Heart left ventricle (tissue), 16 donors: ENCODE measurements around the gene GEN1. TPM values are rescaled to one million over a fixed set of nuclear protein-coding genes. Genes with fewer than 3 reads are reported as not detected.

Experiments
- ATAC-seq, 4 donors: fragments of 200-7000 bp; cut with Tn5 transposase; one replicate each; pipeline ENCODE4 v1.9.1; 2020 to 2022; ENCODE audit warnings: moderate library complexity in 4 of 4, mild to moderate bottlenecking in 3 of 4, moderate number of reproducible peaks in 1 of 4
- DNase-seq, 5 donors: peaks; one replicate each; pipeline ENCODE4 v3.0.0-alpha.2; 2020
- H3K27ac ChIP-seq, 12 donors: fragments of 200-600 bp; sonication (generic) in 4 of 12; one replicate each; pipeline versions ENCODE4 v1.5.0 to v1.8.0; 2016 to 2022; ENCODE audit warnings: mild to moderate bottlenecking in 2 of 12
- H3K27me3 ChIP-seq, 9 donors: fragments of 200-600 bp; sonication (generic) in 2 of 9; one replicate each; pipeline versions ENCODE4 v1.5.1 to v1.8.0; 2016 to 2022; ENCODE audit warnings: mild to moderate bottlenecking in 3 of 9
- H3K36me3 ChIP-seq, 9 donors: fragments of 200-600 bp; sonication (generic) in 2 of 9; one replicate each; pipeline versions ENCODE4 v1.5.0 to v1.8.0; 2018 to 2022; ENCODE audit warnings: mild to moderate bottlenecking in 2 of 9
- H3K4me1 ChIP-seq, 12 donors: fragments of 200-600 bp; sonication (generic) in 4 of 12; one replicate each; pipeline versions ENCODE4 v1.5.0 to v1.8.0; 2016 to 2022; ENCODE audit warnings: mild to moderate bottlenecking in 3 of 12
- H3K4me3 ChIP-seq, 12 donors: fragments of 200-600 bp; sonication (generic) in 4 of 12; one replicate each; pipeline versions ENCODE4 v1.5.0 to v1.8.0; 2017 to 2022; ENCODE audit warnings: mild to moderate bottlenecking in 9 of 12, moderate library complexity in 4 of 12
- H3K9me3 ChIP-seq, 12 donors: fragments of 200-600 bp; sonication (generic) in 4 of 12; one replicate each; pipeline versions ENCODE4 v1.5.0 to v1.8.0; 2016 to 2022; ENCODE audit warnings: mild to moderate bottlenecking in 1 of 12
- POLR2A ChIP-seq, 2 donors: fragments of 450-650 bp; IDR thresholded peaks; one replicate each; pipeline ENCODE4 v1.6.1; 2017; ENCODE audit warnings: antibody characterized with exemption in 2 of 2, mild to moderate bottlenecking in 2 of 2, moderate library complexity in 2 of 2
- WGBS, 4 donors: extraction: QIAGEN DNeasy Blood & Tissue Kit in 2 of 4; methylation state at CpG; one replicate each; pipeline versions ENCODE4 v1.1.5 to v1.1.7; 2013 to 2018; 5-methylcytosine and 5-hydroxymethylcytosine counted together
- intact Hi-C, 10 donors: fragments of 100-400 bp; cut with DNase I; formaldehyde crosslinking; loops; one replicate each; pipeline versions ENCODE4 v1.11.1 to v1.14.2; 2022
- polyA plus RNA-seq, 2 donors: library from polyadenylated mRNA; stranded (reverse); fragments of 200-250 nt; gene quantifications; one replicate each; pipeline ENCODE4 v1.2.3, GENCODE V29; 2013
- total RNA-seq, 9 donors: library from RNA; depleted of rRNA in 2 of 9; stranded (reverse); fragments of >200 nt in 2 of 9; fragmentation: NEBNext Ultra II Directional in 3 of 9; extraction: Animal tissue kit (Norgen Biotek cat#: 25700) in 3 of 9; gene quantifications; one replicate each; pipeline versions ENCODE4 v1.1.0 to v1.2.4, GENCODE V29; 2016 to 2023
- TF ChIP-seq, protein P1 (sequence below), 12 donors: fragments of 200-600 bp; sonication (generic) in 4 of 12; IDR thresholded peaks; one replicate each; pipeline versions ENCODE4 v1.5.0 to v1.8.0; 2018 to 2022; ENCODE audit warnings: antibody characterized with exemption in 12 of 12, mild to moderate bottlenecking in 5 of 12
- donor health status: ischemic (EF 13 %, LVEDD 7.1; RV severe dilation, severe dysfunction).
- donor health status: healthy with polysubstance abuse.
- donor health status: DM: no; HTN: yes; CAD: no.
- donor health status: DM: no; HTN: no; CAD: no.
- donor health status: ischemic (EF 25% LVEDD 6.9; RV normal size, moderate dysfunction).
- donor health status: ischemic (EF 25% LVEDD 5.7; RV mildly dilated, moderate dysfunction).
- donor health status: healthy.
- donor health status: DM: yes; HTN: yes; CAD: no.
- donor health status: ischemic (EF 35%, LVEDD 5.7; RV mildly dilated, moderate dysfunction).
- donor health status: nonischemic (EF 11% LVEDD 7.7; RV severe dilation, severe dysfunction).
- donor health status: DM: yes; HTN: yes; CAD: no.
- donor health status: PGD.
- donor health status: ischemic (EF 29% LVEDD 5.4; RV normal size, mild dysfunction).
- donor health status: nonischemic (EF 23%, LVEDD 6.1; RV moderate dilation, normal function).

GEN1 gene
- total and polyA plus RNA-seq, 11 donors = 1.0 to 8.8 (median 3.0) TPM

DNA sequence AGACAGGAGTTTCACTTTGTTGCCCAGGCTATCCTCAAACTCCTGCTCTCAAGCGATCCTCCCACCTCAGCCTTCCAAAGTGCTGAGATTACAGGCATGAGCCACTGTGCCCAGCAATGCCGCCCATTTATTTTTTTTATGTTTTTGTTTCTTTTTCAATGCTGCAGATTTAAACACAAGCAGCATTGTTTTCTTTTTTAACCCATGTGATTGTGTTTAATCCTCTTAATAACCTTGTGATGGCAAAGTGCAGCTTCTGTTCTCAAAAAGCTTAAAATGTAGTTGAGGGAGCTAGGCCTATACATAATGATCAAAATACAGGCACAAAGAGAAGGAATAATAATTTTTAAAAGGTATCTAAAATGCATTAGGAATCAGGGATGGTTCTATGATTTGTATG is 73.8 kb downstream of the GEN1 start:
- intact Hi-C loops = loop anchor here in 7 of 10 donors (2.0 to 10.0 kb wide), 6 partner anchors 55 to 113 kb away; partner anchors contain the start of genes GEN1 (in 2 of the 7) and SMC6 (in 2 of the 7)
- peaks cover 0 to 16% (median 0%) of the 10 kb centered on the region in 9 donors for H3K27me3 ChIP-seq
- 94 to 97% (median 96%) methylated on average over 2 of the region's 2 CpGs for WGBS, 4 donors
- no peak overlapping the region for H3K27ac ChIP-seq
- no peak for ATAC-seq
- no peak overlapping the region for H3K4me3 ChIP-seq
- H3K4me1 ChIP-seq = peaks cover 0 to 23% (median 13%) of the 10 kb centered on the region in 12 donors
- no peak for TF ChIP-seq POLR2A (IDR thresholded peaks at IDR 0.05)
- TF ChIP-seq, protein P1, sequence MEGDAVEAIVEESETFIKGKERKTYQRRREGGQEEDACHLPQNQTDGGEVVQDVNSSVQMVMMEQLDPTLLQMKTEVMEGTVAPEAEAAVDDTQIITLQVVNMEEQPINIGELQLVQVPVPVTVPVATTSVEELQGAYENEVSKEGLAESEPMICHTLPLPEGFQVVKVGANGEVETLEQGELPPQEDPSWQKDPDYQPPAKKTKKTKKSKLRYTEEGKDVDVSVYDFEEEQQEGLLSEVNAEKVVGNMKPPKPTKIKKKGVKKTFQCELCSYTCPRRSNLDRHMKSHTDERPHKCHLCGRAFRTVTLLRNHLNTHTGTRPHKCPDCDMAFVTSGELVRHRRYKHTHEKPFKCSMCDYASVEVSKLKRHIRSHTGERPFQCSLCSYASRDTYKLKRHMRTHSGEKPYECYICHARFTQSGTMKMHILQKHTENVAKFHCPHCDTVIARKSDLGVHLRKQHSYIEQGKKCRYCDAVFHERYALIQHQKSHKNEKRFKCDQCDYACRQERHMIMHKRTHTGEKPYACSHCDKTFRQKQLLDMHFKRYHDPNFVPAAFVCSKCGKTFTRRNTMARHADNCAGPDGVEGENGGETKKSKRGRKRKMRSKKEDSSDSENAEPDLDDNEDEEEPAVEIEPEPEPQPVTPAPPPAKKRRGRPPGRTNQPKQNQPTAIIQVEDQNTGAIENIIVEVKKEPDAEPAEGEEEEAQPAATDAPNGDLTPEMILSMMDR (IDR thresholded peaks at IDR 0.05) = no peak
- H3K36me3 ChIP-seq = no peaks in the 10 kb centered on the region
- H3K9me3 ChIP-seq = no peaks in the 10 kb centered on the region
- no peak for DNase-seq

- H3K27ac ChIP-seq = no peak overlapping the region
- peak overlapping the region in 10 of 12 donors; percentile 4 to 40 (median 24) for H3K4me3 ChIP-seq
- peaks cover 0 to 16% (median 0%) of the 10 kb centered on the region in 9 donors for H3K27me3 ChIP-seq
- no peaks in the 10 kb centered on the region for H3K9me3 ChIP-seq
- TF ChIP-seq POLR2A (IDR thresholded peaks at IDR 0.05) = no peak
- TF ChIP-seq, protein P1 (IDR thresholded peaks at IDR 0.05) = peak; percentile 84 to 97 (median 92)
- 15 to 26% (median 17%) methylated on average over 19 to 37 of the region's 37 CpGs for WGBS, 4 donors
- intact Hi-C loops = loop anchor here in 8 of 10 donors (1.0 to 5.0 kb wide), 7 partner anchors 76 to 112 kb away; partner anchors contain the start of genes GEN1 (in 4 of the 8) and SMC6 (in 4 of the 8)
- DNase-seq (peak; percentile 72 to 84 (median 79)), ATAC-seq (peak; percentile 84 to 98 (median 96))
- no peaks in the 10 kb centered on the region for H3K36me3 ChIP-seq
- peaks cover 0 to 12% (median 5%) of the 10 kb centered on the region in 12 donors for H3K4me1 ChIP-seq
Measured at GRCh38 chr2:17830053-17831034, 76.4 kb downstream of the GEN1 start.

- H3K36me3 ChIP-seq = no peaks in the 10 kb centered on the region
- peaks cover 0 to 13% (median 4%) of the 10 kb centered on the region in 12 donors for H3K4me1 ChIP-seq
- H3K27me3 ChIP-seq = peaks cover 0 to 8% (median 0%) of the 10 kb centered on the region in 9 donors
- no peak overlapping the region for H3K27ac ChIP-seq
- 30 to 89% (median 79%) methylated on average over 2 of the region's 2 CpGs for WGBS, 4 donors
- ATAC-seq = no peak
- intact Hi-C loops = no loop called here
- no peak for DNase-seq
- H3K9me3 ChIP-seq = no peaks in the 10 kb centered on the region
- TF ChIP-seq, protein P1 (IDR thresholded peaks at IDR 0.05) = no peak
- TF ChIP-seq POLR2A (IDR thresholded peaks at IDR 0.05) = no peak
- H3K4me3 ChIP-seq = no peak overlapping the region
Measured at GRCh38 chr2:17835516-17835915, 81.6 kb downstream of the GEN1 start.

Other genes starting within 250 kb of the GEN1 start
- gene RAD51AP2, start 235.7 kb upstream of the GEN1 start, total RNA-seq = under 1 TPM in 8 of 9 donors, not detected in 1; 0.07 to 0.19 (median 0.16) TPM
- gene RAD51AP2, start 235.7 kb upstream of the GEN1 start, polyA plus RNA-seq = under 1 TPM in 1 of 2 donors, not detected in 1; 0.08 TPM
- 10 to 100 TPM in 8 of 9 donors, 1 to 10 TPM in 1; 2.6 to 26.3 (median 19.6) TPM for gene VSNL1, start 213.4 kb upstream of the GEN1 start, total RNA-seq
- 1 to 10 TPM; 8.3 to 8.5 TPM for gene VSNL1, start 213.4 kb upstream of the GEN1 start, polyA plus RNA-seq
- gene SMC6, start 328 bp upstream of the GEN1 start, total RNA-seq = 10 to 100 TPM; 10.1 to 14.7 (median 12.7) TPM
- 1 to 10 TPM; 5.9 to 7.0 TPM for gene SMC6, start 328 bp upstream of the GEN1 start, polyA plus RNA-seq
- gene MSGN1, start 62.3 kb downstream of the GEN1 start, total RNA-seq = not detected
- not detected for gene MSGN1, start 62.3 kb downstream of the GEN1 start, polyA plus RNA-seq
- gene KCNS3, start 124.5 kb downstream of the GEN1 start, total RNA-seq = 1 to 10 TPM; 1.7 to 9.9 (median 2.7) TPM
- 1 to 10 TPM; 1.0 to 2.5 TPM for gene KCNS3, start 124.5 kb downstream of the GEN1 start, polyA plus RNA-seq